ENCODE measurements around the gene TMTC4. TPM values are rescaled to one million over a fixed set of nuclear protein-coding genes. Genes with fewer than 3 reads are reported as not detected.
"Not testable (repeated sequence)": the region's sequence is repeated elsewhere in the genome, so short reads cannot be mapped to it uniquely, and the experiment has no call there.

TMTC4 gene, protein sequence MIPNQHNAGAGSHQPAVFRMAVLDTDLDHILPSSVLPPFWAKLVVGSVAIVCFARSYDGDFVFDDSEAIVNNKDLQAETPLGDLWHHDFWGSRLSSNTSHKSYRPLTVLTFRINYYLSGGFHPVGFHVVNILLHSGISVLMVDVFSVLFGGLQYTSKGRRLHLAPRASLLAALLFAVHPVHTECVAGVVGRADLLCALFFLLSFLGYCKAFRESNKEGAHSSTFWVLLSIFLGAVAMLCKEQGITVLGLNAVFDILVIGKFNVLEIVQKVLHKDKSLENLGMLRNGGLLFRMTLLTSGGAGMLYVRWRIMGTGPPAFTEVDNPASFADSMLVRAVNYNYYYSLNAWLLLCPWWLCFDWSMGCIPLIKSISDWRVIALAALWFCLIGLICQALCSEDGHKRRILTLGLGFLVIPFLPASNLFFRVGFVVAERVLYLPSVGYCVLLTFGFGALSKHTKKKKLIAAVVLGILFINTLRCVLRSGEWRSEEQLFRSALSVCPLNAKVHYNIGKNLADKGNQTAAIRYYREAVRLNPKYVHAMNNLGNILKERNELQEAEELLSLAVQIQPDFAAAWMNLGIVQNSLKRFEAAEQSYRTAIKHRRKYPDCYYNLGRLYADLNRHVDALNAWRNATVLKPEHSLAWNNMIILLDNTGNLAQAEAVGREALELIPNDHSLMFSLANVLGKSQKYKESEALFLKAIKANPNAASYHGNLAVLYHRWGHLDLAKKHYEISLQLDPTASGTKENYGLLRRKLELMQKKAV
- total RNA-seq, result 10 to 100 TPM; 16.1 to 18.1 TPM

DNA sequence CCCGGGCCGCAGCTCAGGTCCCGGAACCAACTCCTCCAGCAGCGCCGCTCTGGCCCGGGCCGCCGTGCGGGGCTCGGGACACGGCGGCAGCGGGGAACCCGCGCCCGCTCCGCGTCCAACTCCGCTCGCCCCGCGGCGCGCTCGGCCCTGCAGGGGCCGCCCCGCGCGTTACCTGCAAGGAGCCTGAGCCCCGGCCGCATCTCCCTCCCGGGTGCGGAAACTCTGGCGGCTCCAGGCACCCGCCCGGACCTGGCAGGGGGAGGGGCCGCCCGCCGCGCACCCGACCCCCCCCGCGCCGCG, at the start of gene TMTC4:
TMTC4 (minus strand) TSS at position 224 of the 300 bp plus-strand sequence. CDS start 4,433 bp downstream, outside the sequence.
- H3K36me3 Mint-ChIP-seq (ENCODE audit: insufficient read depth in 2 of 2), result peaks cover 3 to 11% of the 10 kb centered on the region in 2 donors
- peak within 1 kb of the TSS; percentile 97 for H3K27ac Mint-ChIP-seq
- no peak for DNase-seq
- H3K4me1 Mint-ChIP-seq (ENCODE audit: low read depth), result peaks cover 28% of the 10 kb centered on the region
- H3K27me3 Mint-ChIP-seq (ENCODE audit: low read depth), result peaks cover 11% of the 10 kb centered on the region
- no peaks in the 10 kb centered on the region for H3K9me3 Mint-ChIP-seq
- peak; percentile 53 to 55 for ATAC-seq (replicated peaks in 1 of 2)
- H3K4me3 Mint-ChIP-seq, result peak within 1 kb of the TSS; percentile 95 to 97

DNA sequence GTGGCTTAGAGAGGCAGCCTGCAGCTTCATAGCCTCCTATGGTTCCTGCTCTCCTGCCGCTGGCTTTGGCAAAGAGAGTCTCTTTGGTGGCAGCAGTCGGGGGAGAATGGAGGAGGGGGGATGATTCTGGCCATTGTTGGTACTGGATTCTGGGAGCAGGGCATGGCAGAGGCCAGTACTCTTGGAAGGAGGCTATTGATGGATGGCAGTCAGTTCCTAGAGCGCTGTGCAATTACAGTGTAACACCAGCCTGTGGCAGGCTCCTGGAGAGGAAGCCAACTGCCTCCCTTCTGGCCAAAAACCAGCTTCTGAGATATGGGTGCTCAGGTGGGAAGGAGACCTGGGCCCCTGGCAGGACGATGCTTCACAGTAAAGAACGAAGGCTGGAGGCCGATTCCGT, 47.9 kb upstream of the TMTC4 start:
- Mint-ChIP-seq H3K9me3 (peaks cover 3 to 6% of the 10 kb centered on the region in 2 donors), H3K4me1 (ENCODE audit: low read depth) (peaks cover 8% of the 10 kb centered on the region), H3K4me3 (no peak overlapping the region), H3K36me3 (ENCODE audit: insufficient read depth in 2 of 2) (peaks cover 2 to 5% of the 10 kb centered on the region in 2 donors), H3K27me3 (ENCODE audit: low read depth) (peaks cover 8% of the 10 kb centered on the region), H3K27ac (no peak overlapping the region)
- DNase-seq (no peak), ATAC-seq (replicated peaks in 1 of 2) (no peak)

DNA sequence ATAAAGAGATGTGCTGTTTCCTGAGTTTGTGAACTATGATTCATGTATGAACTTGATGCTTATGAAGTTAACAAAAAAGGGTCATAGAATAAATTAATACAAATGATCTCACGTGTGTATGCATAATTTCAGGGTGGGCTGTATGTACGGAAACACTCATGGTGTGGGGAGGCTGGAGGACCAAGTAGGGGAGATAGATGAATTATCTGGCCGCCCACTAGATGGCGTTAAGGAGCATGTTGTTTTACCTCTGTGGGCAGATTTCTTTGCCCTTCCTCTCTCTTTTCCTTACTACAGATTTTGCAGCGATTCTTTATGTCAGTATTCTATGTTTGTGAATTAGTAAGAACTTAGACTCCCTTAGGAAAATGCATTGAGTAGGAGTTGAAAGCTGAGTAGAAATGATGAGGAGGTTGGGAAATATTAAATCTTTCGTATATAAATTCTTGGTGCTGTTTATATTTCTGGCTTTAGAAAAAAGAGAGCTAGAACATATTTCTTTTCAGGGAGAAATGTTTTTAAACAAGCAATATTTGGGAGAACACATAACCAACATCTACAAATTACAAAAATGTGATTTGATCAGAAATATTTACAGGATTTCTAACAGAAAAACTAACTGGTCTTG, 47.4 kb upstream of the TMTC4 start:
- H3K27ac Mint-ChIP-seq, result no peak overlapping the region
- H3K4me1 Mint-ChIP-seq (ENCODE audit: low read depth), result peaks cover 8% of the 10 kb centered on the region
- H3K36me3 Mint-ChIP-seq (ENCODE audit: insufficient read depth in 2 of 2), result peaks cover 2 to 5% of the 10 kb centered on the region in 2 donors
- peaks cover 3 to 5% of the 10 kb centered on the region in 2 donors for H3K9me3 Mint-ChIP-seq
- peaks cover 8% of the 10 kb centered on the region for H3K27me3 Mint-ChIP-seq (ENCODE audit: low read depth)
- ATAC-seq (replicated peaks in 1 of 2) (peak; percentile 43 to 53), DNase-seq (peak; percentile 64 to 66)
- H3K4me3 Mint-ChIP-seq, result no peak overlapping the region

DNA sequence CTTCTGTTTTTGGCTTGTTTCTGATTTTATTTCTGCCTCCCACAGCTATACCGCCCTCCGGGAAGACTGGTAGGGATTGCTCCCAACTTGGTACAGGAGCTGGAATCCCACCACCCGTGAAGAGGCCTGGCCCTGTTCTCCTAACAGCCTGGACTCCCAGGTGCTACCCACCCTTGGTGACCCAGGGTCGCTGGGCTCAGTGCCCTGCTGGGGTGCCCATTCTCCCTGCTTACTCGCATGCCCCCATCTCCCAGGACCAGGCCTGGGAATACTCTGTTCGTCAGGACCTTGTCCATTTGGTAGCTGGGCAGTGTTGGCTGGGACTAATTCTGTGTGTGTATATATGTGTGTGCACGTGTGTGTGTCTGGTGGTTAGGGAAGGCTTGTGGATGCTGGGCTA, 41.0 kb upstream of the TMTC4 start:
- Mint-ChIP-seq H3K27me3 (ENCODE audit: low read depth) (no peaks in the 10 kb centered on the region), H3K27ac (no peak overlapping the region), H3K4me3 (no peak overlapping the region), H3K4me1 (ENCODE audit: low read depth) (no peaks in the 10 kb centered on the region), H3K36me3 (ENCODE audit: insufficient read depth in 2 of 2) (peaks cover 0 to 3% of the 10 kb centered on the region in 2 donors), H3K9me3 (peaks cover 0 to 4% of the 10 kb centered on the region in 2 donors)
- DNase-seq (no peak), ATAC-seq (replicated peaks in 1 of 2) (no peak)

DNA sequence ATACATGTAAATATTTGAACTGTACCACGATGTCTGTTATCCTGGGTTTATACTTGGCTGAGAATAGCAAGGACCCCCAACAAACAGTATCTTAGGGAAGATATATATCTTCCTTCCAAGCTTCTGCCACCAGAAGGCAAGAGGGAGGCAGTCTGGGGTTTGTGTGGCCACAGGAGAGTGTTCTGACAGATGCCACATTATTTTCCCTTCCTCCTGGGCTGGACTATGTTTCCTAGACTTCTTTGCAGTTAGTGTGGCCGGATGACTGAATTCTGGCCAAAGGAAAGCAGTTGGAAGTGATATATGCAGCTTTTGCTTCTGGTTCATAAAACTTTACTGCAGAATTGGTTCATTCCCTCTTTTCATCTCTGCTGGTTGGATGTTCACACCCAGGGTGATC, 39.9 kb upstream of the TMTC4 start:
- no peak for DNase-seq
- Mint-ChIP-seq H3K4me3 (no peak overlapping the region), H3K9me3 (no peaks in the 10 kb centered on the region), H3K4me1 (ENCODE audit: low read depth) (no peaks in the 10 kb centered on the region), H3K27me3 (ENCODE audit: low read depth) (no peaks in the 10 kb centered on the region), H3K36me3 (ENCODE audit: insufficient read depth in 2 of 2) (no peaks in the 10 kb centered on the region), H3K27ac (no peak overlapping the region)
- ATAC-seq (replicated peaks in 1 of 2), result no peak

DNA sequence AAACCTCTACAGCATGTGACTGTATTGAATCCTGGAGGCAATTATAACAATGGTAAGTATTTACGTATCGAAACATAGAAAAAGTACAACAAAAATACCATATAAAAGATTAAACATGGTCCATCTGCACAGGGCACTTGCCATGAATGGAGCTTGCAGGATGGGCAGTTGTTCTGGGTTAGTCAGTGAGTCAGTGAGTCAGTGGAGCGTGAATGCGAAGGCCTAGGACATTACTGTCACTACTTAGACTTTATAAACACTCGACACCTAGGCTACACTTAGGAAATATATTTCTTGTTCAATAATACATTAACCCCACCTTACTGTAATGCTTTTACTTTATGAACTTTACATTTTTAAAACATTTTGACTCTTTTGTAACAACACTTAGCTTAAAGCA, 35.6 kb upstream of the TMTC4 start:
- Mint-ChIP-seq H3K27ac (no peak overlapping the region), H3K4me3 (no peak overlapping the region), H3K9me3 (no peaks in the 10 kb centered on the region), H3K36me3 (ENCODE audit: insufficient read depth in 2 of 2) (no peaks in the 10 kb centered on the region), H3K27me3 (ENCODE audit: low read depth) (no peaks in the 10 kb centered on the region), H3K4me1 (ENCODE audit: low read depth) (no peaks in the 10 kb centered on the region)
- ATAC-seq (replicated peaks in 1 of 2), result no peak
- DNase-seq, result no peak

DNA sequence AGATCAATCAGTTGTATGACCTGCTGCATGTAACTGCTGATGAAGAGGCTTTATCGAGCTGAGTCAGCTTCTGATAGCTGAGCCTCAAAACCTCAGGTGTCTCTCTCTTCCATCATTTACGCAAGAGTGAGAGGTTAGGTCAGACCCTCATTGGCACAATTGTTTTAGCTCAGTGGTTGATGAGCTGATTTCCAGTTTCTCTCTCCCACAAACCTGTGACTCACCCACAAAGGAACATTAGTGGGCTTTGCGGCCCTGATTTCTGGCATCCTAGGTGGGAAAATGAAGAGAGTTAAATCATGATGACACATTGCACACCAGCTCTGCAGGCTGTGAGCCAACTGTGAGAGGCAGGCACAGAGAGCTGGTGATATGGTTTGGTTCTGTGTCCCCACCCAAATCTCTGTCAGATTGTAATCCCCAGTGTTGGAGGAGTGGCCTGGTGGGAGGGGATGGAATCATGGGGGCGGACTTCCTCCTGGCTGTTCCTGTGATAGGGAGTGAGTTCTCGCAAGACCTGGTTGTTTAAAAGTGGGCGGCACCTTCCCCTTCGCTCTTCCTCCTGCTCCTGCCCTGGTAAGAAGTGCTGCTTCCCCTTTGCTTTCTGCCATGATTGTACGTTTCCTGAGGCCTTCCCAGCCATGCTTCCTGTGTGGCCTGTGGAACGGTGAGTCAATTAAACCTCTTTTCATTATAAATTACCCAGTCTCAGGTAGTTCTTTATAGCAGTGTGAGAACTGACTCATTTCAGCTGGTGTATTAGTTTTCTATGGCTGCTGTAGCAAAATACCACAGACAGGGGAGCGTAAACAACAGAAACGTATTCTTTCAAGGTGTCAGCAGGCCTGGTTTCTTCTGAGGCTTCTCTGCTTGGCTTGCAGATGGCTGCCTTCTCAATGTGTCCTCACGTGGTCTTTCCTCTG, 33.5 kb upstream of the TMTC4 start:
- H3K27me3 Mint-ChIP-seq (ENCODE audit: low read depth), result no peaks in the 10 kb centered on the region
- DNase-seq, result peak; percentile 31 to 33
- H3K36me3 Mint-ChIP-seq (ENCODE audit: insufficient read depth in 2 of 2), result no peaks in the 10 kb centered on the region
- peak; percentile 81 to 85 for ATAC-seq (replicated peaks in 1 of 2)
- H3K4me1 Mint-ChIP-seq (ENCODE audit: low read depth), result no peaks in the 10 kb centered on the region
- no peak overlapping the region for H3K27ac Mint-ChIP-seq
- H3K4me3 Mint-ChIP-seq, result no peak overlapping the region
- no peaks in the 10 kb centered on the region for H3K9me3 Mint-ChIP-seq

DNA sequence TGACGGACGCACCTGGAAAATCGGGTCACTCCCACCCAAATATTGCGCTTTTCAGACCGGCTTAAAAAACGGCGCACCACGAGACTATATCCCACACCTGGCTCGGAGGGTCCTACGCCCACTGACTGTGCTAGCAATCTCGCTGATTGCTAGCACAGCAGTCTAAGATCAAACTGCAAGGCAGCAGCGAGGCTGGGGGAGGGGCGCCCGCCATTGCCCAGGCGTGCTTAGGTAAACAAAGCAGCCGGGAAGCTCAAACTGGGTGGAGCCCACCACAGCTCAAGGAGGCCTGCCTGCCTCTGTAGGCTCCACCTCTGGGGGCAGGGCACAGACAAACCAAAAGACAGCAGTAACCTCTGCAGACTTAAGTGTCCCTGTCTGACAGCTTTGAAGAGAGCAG, 23.7 kb upstream of the TMTC4 start:
- peaks cover 15% of the 10 kb centered on the region for H3K27me3 Mint-ChIP-seq (ENCODE audit: low read depth)
- not testable (repeated sequence) for H3K4me1 Mint-ChIP-seq (ENCODE audit: low read depth); DNase-seq; H3K27ac Mint-ChIP-seq; H3K4me3 Mint-ChIP-seq; ATAC-seq (replicated peaks in 1 of 2); H3K36me3 Mint-ChIP-seq (ENCODE audit: insufficient read depth in 2 of 2); H3K9me3 Mint-ChIP-seq

DNA sequence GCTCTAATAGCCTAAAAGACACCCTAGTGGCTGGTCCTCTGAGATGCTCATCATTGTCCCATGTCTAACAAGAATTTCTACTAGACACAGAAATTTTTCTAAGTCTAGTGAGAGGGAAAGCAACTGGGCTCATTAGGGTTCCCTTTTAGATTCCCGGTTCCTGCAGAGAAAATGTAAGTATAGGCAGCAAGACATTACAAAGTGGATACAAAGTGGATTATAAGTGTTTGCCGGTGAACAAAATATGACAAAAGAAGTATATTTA, 20.8 kb upstream of the TMTC4 start:
- Mint-ChIP-seq H3K4me3 (no peak overlapping the region), H3K27ac (no peak overlapping the region), H3K27me3 (ENCODE audit: low read depth) (peaks cover 29% of the 10 kb centered on the region), H3K36me3 (ENCODE audit: insufficient read depth in 2 of 2) (peaks cover 0 to 3% of the 10 kb centered on the region in 2 donors), H3K9me3 (peaks cover 0 to 5% of the 10 kb centered on the region in 2 donors), H3K4me1 (ENCODE audit: low read depth) (no peaks in the 10 kb centered on the region)
- DNase-seq, result no peak
- ATAC-seq (replicated peaks in 1 of 2), result no peak

DNA sequence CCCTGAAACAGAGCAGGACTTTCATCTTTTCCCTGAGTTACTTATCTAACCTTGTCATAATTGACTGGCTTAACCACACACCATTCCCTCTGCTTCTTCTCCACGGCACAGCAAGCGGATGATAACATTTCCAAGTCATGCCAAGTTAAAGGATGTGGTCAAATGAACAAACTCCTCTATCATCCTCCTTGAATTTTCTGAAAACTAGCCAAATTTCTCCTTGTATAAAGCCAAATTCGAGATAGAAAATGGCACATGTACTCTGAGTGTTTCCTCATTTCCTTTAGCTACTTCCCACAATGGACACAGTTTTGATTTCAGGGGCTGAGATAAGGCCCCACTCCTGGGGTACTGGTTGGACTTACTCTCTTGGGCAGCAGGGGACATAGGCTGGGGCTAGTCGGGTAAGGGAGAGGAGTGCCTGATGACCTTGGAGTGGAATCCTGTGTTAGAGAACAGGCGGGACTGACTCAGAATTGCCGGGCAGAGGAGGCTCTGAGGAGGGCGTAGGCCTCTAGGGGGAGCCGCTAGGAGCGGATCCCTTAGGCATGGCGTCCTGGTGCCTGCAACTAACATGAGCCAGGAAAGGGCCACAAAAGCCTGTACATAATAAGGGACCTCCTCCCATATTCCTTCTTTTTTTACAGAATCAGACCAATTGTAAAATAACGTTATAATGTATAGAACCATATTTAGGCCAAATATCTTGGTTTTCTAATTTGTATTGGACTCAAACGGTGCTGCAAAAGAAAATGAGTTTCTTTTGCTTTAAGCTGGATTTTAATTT, 20.3 kb upstream of the TMTC4 start:
- ATAC-seq (replicated peaks in 1 of 2) (peak; percentile 21 to 25), DNase-seq (no peak)
- no peaks in the 10 kb centered on the region for H3K4me1 Mint-ChIP-seq (ENCODE audit: low read depth)
- H3K27me3 Mint-ChIP-seq (ENCODE audit: low read depth), result peaks cover 29% of the 10 kb centered on the region
- no peak overlapping the region for H3K4me3 Mint-ChIP-seq
- peaks cover 0 to 4% of the 10 kb centered on the region in 2 donors for H3K36me3 Mint-ChIP-seq (ENCODE audit: insufficient read depth in 2 of 2)
- peaks cover 0 to 5% of the 10 kb centered on the region in 2 donors for H3K9me3 Mint-ChIP-seq
- no peak overlapping the region for H3K27ac Mint-ChIP-seq

DNA sequence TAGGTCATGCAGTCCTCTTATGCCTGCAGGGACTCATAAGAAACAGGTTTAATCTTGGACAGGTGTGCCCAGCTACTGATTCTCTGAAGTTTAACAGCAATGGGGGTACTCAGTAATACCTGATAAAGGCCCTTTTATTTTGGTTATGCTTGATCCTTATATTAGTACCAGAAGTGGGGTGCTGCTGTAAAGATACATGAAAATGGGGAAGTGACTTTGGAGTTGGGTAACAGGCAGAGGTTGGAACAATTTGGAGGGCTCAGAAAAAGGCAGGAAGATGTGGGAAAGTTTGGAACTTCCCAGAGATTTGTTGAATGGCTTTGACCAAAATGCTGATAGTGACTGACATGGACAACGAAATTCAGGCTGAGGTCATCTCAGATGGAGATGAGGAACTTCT, 14.6 kb upstream of the TMTC4 start:
- no peak for ATAC-seq (replicated peaks in 1 of 2)
- no peaks in the 10 kb centered on the region for H3K4me1 Mint-ChIP-seq (ENCODE audit: low read depth)
- H3K4me3 Mint-ChIP-seq, result no peak overlapping the region
- peaks cover 6 to 13% of the 10 kb centered on the region in 2 donors for H3K36me3 Mint-ChIP-seq (ENCODE audit: insufficient read depth in 2 of 2)
- H3K27me3 Mint-ChIP-seq (ENCODE audit: low read depth), result peaks cover 16% of the 10 kb centered on the region
- peaks cover 7 to 11% of the 10 kb centered on the region in 2 donors for H3K9me3 Mint-ChIP-seq
- no peak overlapping the region for H3K27ac Mint-ChIP-seq
- DNase-seq, result no peak

DNA sequence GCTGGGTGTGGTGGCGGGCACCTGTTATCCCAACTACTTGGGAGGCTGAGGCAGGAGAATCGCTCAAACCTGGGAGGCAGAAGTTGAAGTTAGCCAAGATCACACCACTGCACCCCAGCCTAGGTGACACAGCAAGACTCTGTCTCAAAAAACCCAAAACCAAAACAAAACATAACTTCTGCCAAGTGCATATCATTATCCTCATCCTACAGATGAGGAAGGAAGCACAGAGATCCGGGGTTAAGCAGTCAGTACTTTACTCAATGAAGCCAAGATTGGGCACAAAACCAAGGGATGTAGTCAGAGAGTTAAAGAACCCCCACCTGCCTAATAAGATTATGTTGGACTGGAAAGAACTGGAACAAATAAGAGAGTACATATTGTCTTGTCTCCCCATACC, 5.5 kb upstream of the TMTC4 start:
- H3K4me1 Mint-ChIP-seq (ENCODE audit: low read depth), result peaks cover 10% of the 10 kb centered on the region
- no peaks in the 10 kb centered on the region for H3K9me3 Mint-ChIP-seq
- no peak overlapping the region for H3K4me3 Mint-ChIP-seq
- no peak overlapping the region for H3K27ac Mint-ChIP-seq
- peaks cover 11% of the 10 kb centered on the region for H3K27me3 Mint-ChIP-seq (ENCODE audit: low read depth)
- no peak for DNase-seq
- H3K36me3 Mint-ChIP-seq (ENCODE audit: insufficient read depth in 2 of 2), result peaks cover 0 to 8% of the 10 kb centered on the region in 2 donors
- ATAC-seq (replicated peaks in 1 of 2), result no peak
